Measurements from ENCODE around the gene APEH. TPM values are rescaled to one million over a fixed set of nuclear protein-coding genes. Genes with fewer than 3 reads are reported as not detected.

Gene APEH
- total RNA-seq, 2 donors from 2014 or later = 153 to 182 TPM

- ATAC-seq = no peak
- intact Hi-C loops (cut with DNase I, micrococcal nuclease) = no loop called here
Observed at GRCh38 chr3:49729966-49730609, 55.9 kb downstream of the APEH start.

DNA sequence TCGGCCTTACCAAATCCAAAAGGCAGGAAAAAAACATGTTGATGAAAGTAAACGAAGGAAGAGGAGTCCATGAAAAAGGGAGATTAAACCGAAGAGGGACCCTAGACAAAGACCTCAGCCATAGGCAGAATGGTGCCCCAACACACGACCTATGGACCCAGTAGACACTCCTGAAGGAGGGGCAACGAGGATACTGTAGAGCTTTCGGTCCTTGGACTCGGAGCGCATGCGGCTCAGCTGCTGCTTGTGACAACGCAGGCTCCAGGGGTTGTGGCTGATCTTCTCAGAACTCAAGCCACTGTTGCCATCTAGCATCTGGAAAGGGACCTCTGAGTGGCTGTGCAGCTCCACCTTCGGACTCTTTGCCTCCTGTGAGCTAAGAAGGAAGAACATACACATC is 58.4 kb downstream of the APEH start:
- DNase-seq = no peak
- intact Hi-C loops (cut with DNase I, micrococcal nuclease) = no loop called here
- ATAC-seq = no peak

More at GRCh38 chr3:49729966-49730609, 55.9 kb downstream of the APEH start:
- no peak for DNase-seq

GRCh38 chr3:49733551-49733950 is 59.4 kb downstream of the APEH start:
- DNase-seq (no peak), ATAC-seq (no peak)
- intact Hi-C loops (cut with DNase I, micrococcal nuclease) = no loop called here

Other genes starting within 250 kb of the APEH start
- 10 to 100 TPM in 1 of 2 donors, 1 to 10 TPM in 1; 9.6 to 11.9 TPM for gene NICN1, start 245.0 kb upstream of the APEH start, total RNA-seq
- gene DAG1, start 204.1 kb upstream of the APEH start, total RNA-seq = 100 to 1,000 TPM in 1 of 2 donors, 10 to 100 TPM in 1; 88.3 to 107 TPM
- gene BSN, start 119.9 kb upstream of the APEH start, total RNA-seq = under 1 TPM; 0.24 to 0.25 TPM
- gene MST1, start 15.1 kb downstream of the APEH start, total RNA-seq = 10 to 100 TPM; 22.1 to 28.2 TPM
- gene RNF123, start 15.2 kb downstream of the APEH start, total RNA-seq = 10 to 100 TPM; 40.3 to 44.0 TPM
- gene AMIGO3, start 45.3 kb downstream of the APEH start, total RNA-seq = not detected
- gene GMPPB, start 49.6 kb downstream of the APEH start, total RNA-seq = 10 to 100 TPM; 54.2 to 78.4 TPM
- 10 to 100 TPM; 29.2 to 36.9 TPM for gene IP6K1, start 112.2 kb downstream of the APEH start, total RNA-seq
- under 1 TPM in 1 of 2 donors, not detected in 1; 0.20 TPM for gene CDHR4, start 125.5 kb downstream of the APEH start, total RNA-seq
- gene INKA1, start 128.9 kb downstream of the APEH start, total RNA-seq = 1 to 10 TPM in 1 of 2 donors, under 1 TPM in 1; 0.27 to 2.0 TPM
- gene UBA7, start 139.6 kb downstream of the APEH start, total RNA-seq = 100 to 1,000 TPM in 1 of 2 donors, 10 to 100 TPM in 1; 71.6 to 102 TPM
- gene TRAIP, start 182.2 kb downstream of the APEH start, total RNA-seq = 1 to 10 TPM; 3.2 to 5.3 TPM
- under 1 TPM; 0.12 to 0.34 TPM for gene CAMKV, start 195.6 kb downstream of the APEH start, total RNA-seq
- 100 to 1,000 TPM; 124 to 145 TPM for gene MST1R, start 229.5 kb downstream of the APEH start, total RNA-seq

Data from left colon (tissue), 2 donors.